Activated T-cell treated with anti-CD3 and anti-CD28 coated beads for 48 hours (primary cell): ENCODE measurements around the gene LYRM7.
A peak's percentile ranks its signal among the peaks of the same experiment; 100 is the strongest.
"Not testable (repeated sequence)": the region's sequence is repeated elsewhere in the genome, so short reads cannot be mapped to it uniquely, and the experiment has no call there.

ENCODE experiments used
- DNase-seq: peaks from one replicate; pipeline ENCODE4 v3.0.0-alpha.2; 2020; ENCODE audit warnings: low read depth

Gene LYRM7

DNA sequence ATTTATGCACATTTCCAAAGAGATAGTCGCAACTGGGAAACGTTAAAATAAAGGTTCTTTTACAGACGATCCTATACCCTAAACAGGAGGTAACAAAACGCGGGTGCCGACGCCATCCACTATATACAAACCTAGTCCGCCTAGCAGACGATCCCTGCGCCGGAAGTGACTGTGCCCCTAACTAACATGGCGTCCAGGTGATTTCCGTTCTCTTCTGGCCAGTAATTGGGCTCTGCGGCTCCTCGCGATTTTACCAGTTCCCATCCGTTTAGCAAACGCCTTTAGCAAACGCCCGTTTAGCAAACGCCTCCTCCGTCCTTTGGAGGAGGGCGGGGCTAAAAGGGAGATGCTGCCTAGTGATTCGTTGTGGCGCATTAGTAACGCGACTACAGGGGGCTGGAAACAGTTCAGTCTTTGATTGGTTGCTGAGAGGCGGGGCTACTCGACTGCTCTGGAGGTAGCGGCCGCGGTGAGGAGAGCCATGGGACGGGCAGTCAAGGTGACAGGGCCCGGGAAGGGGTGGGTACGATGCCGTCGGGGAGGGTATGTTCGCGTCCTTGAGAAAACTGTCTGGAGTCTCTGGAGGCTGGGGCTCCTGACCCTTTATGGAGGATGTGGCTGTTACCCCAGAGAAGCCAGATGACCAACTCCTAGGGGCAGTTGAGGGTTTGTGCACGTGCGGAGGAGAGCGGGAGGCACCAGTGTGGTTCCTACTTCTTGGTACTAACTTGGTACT lies at the start of gene LYRM7:
Gene LYRM7 (plus strand): TSS at position 405 of the 736 bp plus-strand sequence. CDS start 77 bp downstream, at position 482.
- peak; percentile 91 for DNase-seq

- DNase-seq, result not testable (repeated sequence)
These were observed 43.5 kb upstream of the LYRM7 start for GRCh38 chr5:131127244-131127643.

DNA sequence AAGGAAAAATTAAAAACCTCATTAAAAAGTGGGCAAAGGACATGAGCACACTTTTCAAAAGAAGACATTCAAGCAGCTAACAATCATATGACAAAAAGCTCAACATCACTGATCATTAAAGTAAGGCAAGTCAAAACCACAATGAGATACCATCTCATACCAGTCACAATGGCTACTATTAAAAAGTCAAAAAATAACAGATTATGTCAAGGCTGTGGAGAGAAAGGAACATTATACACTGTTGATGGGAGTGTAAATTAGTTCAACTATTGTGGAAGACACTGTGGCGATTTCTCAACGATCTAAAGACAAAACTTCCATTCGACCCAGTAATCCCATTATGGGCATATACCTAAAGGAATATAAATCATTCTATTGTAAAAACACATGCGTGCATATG lies 41.4 kb upstream of the LYRM7 start:
- no peak for DNase-seq

- DNase-seq, result not testable (repeated sequence)
These were observed 37.7 kb upstream of the LYRM7 start for GRCh38 chr5:131133091-131133490.

DNA sequence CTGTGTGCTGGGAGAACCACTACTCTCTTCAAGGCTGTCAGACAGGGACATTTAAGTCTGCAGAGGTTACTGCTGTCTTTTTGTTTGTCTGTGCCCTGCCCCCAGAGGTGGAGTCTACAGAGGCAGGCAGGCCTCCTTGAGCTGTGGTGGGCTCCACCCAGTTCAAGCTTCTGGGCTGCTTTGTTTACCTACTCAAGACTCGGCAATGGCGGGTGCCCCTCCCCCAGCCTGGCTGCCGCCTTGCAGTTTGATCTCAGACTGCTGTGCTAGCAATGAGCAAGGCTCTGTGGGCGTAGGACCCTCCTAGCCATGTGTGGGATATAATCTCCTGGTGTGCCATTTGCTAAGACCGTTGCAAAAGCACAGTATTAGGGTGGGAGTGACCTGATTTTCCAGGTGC lies 32.3 kb upstream of the LYRM7 start:
- DNase-seq, result not testable (repeated sequence)

GRCh38 chr5:131139321-131139720 lies 31.4 kb upstream of the LYRM7 start:
- no peak for DNase-seq

GRCh38 chr5:131142970-131143617 lies 27.6 kb upstream of the LYRM7 start:
- no peak for DNase-seq

GRCh38 chr5:131147258-131147657 lies 23.5 kb upstream of the LYRM7 start:
- DNase-seq, result no peak

DNA sequence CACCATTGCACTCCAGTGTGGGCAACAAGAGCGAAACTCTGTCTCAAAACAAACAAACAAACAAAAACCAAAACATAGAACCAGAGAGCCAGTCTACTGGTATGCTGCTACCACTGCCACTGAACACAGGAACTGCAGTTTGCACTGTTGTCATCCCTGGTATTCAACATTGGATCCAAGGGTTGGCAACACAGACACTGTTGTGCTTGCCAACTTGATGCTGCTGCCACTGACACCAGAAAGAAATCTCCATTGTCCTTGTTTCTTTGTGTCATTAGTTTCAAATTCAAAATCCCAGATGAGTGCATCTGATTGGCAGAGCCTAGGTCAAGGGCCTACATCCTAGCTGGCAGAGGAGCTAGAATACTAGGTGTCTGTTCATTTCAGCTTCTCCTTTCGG lies 21.9 kb upstream of the LYRM7 start:
- DNase-seq, result no peak

DNA sequence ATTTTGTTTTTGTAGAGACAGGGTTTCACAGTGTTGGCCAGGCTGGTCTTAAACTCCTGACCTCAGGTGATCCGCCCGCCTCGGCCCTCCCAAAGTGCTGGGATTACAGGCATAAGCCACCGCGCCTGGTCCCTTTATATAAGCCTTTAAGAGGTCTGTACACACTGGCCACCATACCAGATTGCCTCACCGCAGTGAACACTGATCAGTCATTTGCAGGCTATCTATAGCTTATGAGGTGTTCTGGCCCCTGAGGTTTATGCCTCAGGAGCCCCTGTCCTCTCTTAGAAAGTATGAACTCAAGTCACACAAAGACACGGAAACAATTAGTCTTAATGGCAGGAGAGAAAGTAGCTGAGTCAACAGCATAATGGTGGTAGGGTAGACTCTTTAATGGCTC lies 20.3 kb upstream of the LYRM7 start:
- no peak for DNase-seq

DNA sequence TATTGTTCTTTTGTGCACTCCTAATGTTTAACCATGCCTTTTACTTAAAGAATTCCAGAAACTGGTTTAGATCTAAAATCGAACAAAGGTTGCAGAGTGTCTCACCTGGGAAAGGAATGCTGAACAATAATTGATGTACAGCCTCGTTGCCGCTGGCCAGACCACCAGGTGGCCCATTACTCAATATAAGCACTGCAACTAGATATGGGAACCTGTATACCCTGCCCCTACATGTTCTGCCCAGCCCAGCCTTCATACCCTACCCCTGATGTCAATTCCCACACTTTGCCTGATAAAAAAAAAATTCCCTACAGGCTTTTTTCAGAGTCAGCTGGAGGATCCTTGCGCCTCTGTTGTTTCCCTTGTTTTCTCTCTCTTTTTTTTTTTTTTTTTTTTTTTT lies 19.5 kb upstream of the LYRM7 start:
- no peak for DNase-seq

DNA sequence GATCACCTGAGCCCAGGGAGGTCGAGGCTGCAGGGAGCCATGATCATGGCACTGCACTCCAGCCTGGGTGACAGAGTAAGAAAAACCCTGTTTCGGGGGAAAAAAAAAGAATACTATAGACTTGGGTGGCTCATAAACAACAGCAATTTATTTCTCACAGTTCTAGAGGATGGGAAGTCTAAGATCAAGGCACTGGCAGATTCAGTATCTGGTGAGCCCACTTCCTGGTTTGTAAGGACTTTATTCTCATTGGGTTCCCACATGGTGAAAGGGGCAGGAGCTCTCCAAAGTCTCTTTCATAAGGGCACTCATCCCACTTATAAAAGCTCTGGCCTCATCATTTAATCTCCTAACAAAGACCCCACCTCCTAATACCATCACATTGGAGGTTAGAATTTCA lies 14.4 kb upstream of the LYRM7 start:
- no peak for DNase-seq

DNA sequence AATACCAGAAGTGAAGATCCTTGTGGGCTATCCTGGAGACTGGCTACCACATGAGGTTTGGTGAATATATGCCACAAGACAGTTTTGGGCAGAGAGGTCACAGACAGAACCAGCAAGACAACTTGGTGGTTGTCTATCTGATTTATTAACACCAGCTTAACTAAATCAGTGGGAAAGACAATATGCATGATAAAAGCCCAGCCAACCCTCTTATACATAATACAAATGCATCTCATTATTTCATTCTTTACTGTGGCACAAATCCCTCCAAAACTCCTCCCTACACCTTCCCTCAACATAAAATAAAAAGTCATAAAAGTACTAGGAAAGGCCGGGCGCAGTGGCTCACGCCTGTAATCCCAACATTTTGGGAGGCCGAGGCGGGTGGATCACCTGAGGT lies 13.8 kb upstream of the LYRM7 start:
- no peak for DNase-seq

GRCh38 chr5:131160134-131160533 lies 10.6 kb upstream of the LYRM7 start:
- DNase-seq, result no peak

DNA sequence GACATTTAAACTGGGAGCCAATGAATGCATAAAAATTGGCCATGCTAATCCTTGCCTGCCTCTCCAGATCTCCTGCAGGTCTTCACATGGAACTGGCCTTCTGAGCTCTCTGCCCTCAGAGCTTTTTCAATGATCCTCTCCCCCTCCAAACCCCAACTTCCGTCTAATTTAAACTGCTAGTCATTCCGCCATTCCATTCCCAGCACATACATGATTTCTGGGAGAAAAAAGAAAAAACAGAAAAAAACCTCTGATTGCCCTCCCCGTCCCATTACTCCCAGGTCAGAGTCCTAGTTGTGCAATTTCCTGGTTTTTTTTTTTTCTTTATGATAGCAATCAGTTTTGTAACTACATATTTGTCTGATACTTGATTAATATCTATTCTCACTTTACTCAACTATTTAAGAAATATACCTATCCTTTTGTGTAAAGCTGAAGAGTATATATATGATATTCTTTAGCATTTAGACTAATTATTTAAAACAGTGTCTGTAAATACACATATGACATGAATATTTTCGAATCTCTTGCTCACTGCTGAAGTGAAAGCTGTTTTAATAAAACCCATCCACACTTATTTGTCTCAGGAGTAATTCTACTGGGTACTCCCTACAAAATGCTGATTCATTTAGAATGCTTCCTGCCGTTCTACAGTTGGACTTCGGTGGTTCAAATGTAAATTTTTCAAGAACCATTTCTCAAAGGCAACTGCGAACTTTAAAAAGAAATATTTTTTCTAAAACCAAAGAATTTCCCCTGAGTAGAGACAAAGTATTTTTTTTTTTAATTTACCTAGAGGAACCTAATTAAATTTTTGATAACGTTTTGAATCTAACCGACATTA lies 7.2 kb upstream of the LYRM7 start:
- DNase-seq, result no peak

DNA sequence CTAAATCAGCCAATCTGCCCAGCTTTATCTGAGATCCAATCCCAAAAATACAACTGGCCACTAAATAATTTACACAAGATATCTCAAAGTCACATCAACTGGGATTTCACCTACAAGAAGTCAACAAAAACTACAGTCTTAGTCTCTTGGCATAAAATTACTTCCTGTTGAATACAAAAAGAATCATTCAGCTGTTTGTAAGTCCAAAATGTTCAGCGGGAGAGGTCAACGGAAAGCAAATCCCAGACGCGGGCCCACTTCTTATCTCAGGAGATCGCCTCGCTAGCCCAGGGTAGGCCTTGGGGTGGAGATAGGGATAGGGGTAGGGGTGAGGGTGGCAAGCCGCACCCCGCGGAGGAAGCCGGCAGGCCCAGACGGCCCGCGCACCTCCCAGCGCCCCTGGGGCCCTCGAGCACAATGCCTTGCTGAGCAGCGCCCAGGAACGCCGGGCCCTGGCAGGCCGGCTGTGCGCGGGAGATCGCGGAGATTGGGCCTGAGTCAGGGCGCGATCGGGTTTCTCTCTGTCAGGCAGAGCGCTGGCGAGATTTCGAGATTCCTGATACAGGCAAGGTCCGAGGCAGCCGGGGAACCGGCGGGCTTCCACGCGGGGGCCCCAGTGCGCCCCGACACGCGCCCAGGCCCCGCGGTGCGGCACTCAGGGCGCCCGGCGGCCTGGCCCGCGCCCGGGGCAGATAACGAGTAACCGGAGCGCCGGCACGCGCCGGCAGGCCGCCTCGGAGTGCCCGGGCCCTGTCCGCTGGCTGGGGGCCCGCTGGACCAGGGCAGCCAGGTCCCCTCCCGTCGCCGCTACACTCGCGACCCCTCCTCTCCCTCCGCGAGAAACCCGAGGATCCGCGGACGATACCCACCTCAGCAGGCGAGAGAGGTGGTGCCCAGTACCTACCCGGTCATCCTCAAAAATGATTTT lies 6.3 kb upstream of the LYRM7 start:
- DNase-seq, result peak; percentile 66

GRCh38 chr5:131165119-131165727 lies 5.5 kb upstream of the LYRM7 start, which contains the start of gene HINT1:
HINT1 (minus strand) TSS chr5:131165256; CDS start chr5:131165205, 51 bp downstream.
- DNase-seq, result peak; percentile 94

DNA sequence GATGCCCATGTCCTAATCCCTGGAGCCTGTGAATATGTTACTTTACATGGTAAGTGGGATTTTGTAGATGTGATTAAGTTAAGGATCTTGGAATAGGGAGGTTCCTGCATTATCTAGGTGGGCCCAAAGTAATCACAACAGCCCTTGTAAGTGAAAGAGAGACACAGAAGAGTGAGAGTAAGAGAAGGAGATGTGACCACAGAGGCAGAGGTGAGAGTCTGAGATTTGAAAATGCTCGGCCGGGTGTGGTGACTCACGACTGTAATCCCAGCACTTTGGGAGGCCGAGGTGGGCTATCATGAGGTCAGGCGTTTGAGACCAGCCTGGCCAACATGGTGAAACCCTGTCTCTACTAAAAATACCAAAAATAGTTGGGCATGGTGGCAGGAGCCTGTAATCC lies 3.1 kb upstream of the LYRM7 start:
- DNase-seq, result no peak

DNA sequence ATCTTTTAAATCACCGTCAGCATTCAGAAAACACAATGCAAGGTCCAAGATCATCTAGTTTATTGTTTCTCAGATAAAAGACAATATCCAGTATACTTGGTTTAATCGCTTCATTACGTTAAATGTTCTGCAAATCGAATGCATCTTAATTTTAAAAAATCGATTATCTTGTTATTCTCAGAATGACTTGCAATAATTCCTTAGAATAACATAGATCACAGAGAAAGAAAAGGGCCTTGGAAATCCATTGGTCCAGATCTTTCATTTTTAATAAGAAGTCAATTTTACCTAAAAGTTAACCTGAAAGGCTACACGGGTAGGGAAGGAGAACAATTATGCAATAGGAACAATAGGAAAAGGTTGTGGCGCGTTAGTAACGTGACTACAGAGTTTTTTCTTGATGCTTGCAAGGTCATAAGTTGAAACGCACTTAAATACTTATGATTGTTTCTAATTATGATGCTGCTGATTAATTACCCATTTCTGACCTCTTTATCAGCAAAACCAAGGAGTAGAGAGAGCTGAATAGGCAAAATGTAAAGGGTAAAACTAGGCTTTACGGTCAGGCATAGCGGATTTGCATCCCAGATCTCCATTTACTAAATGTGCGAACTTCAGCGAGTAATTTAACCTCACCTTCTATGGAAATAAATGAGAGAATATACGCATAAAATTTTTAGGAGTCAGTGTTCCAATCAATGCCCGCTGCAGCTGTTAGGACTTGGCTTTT lies 769 bp upstream of the LYRM7 start:
- DNase-seq, result no peak

- DNase-seq, result no peak
These were observed 599 bp downstream of the LYRM7 start for GRCh38 chr5:131171276-131171810.
